Stomach (tissue), 4 donors: ENCODE measurements around the gene EFCAB5.

Experiments
- CTCF ChIP-seq, 7 experiments: fragments of 450-650 bp in 4 of 7; fragments of 200-600 bp in 3 of 7; sonication (generic) in 3 of 7; IDR thresholded peaks; one replicate each; pipeline ENCODE4 v1.5.1; 2016 to 2019; ENCODE audit warnings: antibody characterized with exemption in 7 of 7, control low read depth in 2 of 7, mild to moderate bottlenecking in 1 of 7
- POLR2AphosphoS5 ChIP-seq, 3 donors: sonication (generic); formaldehyde crosslinking; IDR thresholded peaks; one replicate each; pipeline ENCODE4 v1.6.1; 2016; ENCODE audit warnings: antibody characterized with exemption in 3 of 3

GRCh38 chr17:30133197-30133596, 191.8 kb downstream of the EFCAB5 start:
- no peak for TF ChIP-seq CTCF (IDR thresholded peaks at IDR 0.05)
- TF ChIP-seq POLR2AphosphoS5 (IDR thresholded peaks at IDR 0.05), result no peak
